NT2/D1 (cell line): Measurements from ENCODE around the gene CD9.

Source experiments
- DNase-seq: peaks from one replicate; pipeline ENCODE4 v3.0.0-alpha.2; 2011; ENCODE audit warnings: low read depth, low spot score
- H3K27me3 ChIP-seq: 2 replicates; pipeline ENCODE4 v1.6.0; 2011; ENCODE audit warnings: mild to moderate bottlenecking; ENCODE audit not compliant: insufficient read length, insufficient read depth
- H3K36me3 ChIP-seq: 2 replicates; pipeline ENCODE4 v1.6.1; 2011; ENCODE audit warnings: mild to moderate bottlenecking, low read length, mixed read lengths; ENCODE audit not compliant: insufficient read depth, insufficient read length
- H3K4me1 ChIP-seq: 2 replicates; pipeline ENCODE4 v1.5.1; 2011; ENCODE audit not compliant: insufficient read depth, insufficient read length
- H3K4me3 ChIP-seq: 2 replicates; pipeline ENCODE4 v1.5.1; 2011; ENCODE audit warnings: low read depth; ENCODE audit not compliant: insufficient read length
- H3K9ac ChIP-seq: 2 replicates; pipeline ENCODE4 v1.6.0; 2011; ENCODE audit warnings: low read depth; ENCODE audit not compliant: insufficient read length
- H3K9me3 ChIP-seq: 2 replicates; pipeline ENCODE4 v1.5.1; 2011; ENCODE audit warnings: mild to moderate bottlenecking, low read length; ENCODE audit not compliant: insufficient read depth
- SUZ12 ChIP-seq: IDR thresholded peaks from 2 replicates; pipeline ENCODE4 v1.6.1; 2011; ENCODE audit not compliant: insufficient read length, insufficient read depth; ENCODE audit errors: extremely low read depth
- YY1 ChIP-seq: IDR thresholded peaks from 2 replicates; pipeline ENCODE4 v1.6.1; 2011; ENCODE audit not compliant: insufficient read length, insufficient read depth
- ZNF274 ChIP-seq: IDR thresholded peaks from 2 replicates; pipeline ENCODE4 v1.6.1; 2011; ENCODE audit warnings: mild to moderate bottlenecking, low read depth, low read length

Gene CD9

GRCh38 chr12:6222078-6222654 is 22.0 kb downstream of the CD9 start:
- Histone ChIP-seq H3K9me3 (no peaks in the 10 kb centered on the region), H3K27me3 (no peaks in the 10 kb centered on the region), H3K4me1 (peaks cover 27% of the 10 kb centered on the region), H3K36me3 (peaks cover 84% of the 10 kb centered on the region), H3K9ac (no peak overlapping the region), H3K4me3 (no peak overlapping the region)
- TF ChIP-seq SUZ12 (no peak), YY1 (no peak), ZNF274 (no peak)
- DNase-seq: no peak

GRCh38 chr12:6223545-6223944 is 23.3 kb downstream of the CD9 start:
- Histone ChIP-seq H3K9me3 (no peaks in the 10 kb centered on the region), H3K36me3 (peaks cover 87% of the 10 kb centered on the region), H3K27me3 (no peaks in the 10 kb centered on the region), H3K4me3 (no peak overlapping the region), H3K9ac (no peak overlapping the region), H3K4me1 (peaks cover 28% of the 10 kb centered on the region)
- TF ChIP-seq YY1: no peak
- TF ChIP-seq SUZ12: no peak
- TF ChIP-seq ZNF274: no peak
- no peak for DNase-seq

GRCh38 chr12:6224550-6224949 is 24.4 kb downstream of the CD9 start:
- no peak for TF ChIP-seq ZNF274
- no peak for TF ChIP-seq SUZ12
- TF ChIP-seq YY1: no peak
- DNase-seq: no peak
- Histone ChIP-seq H3K4me3 (no peak overlapping the region), H3K9ac (no peak overlapping the region), H3K9me3 (no peaks in the 10 kb centered on the region), H3K4me1 (peaks cover 35% of the 10 kb centered on the region), H3K27me3 (no peaks in the 10 kb centered on the region), H3K36me3 (peaks cover 93% of the 10 kb centered on the region)

GRCh38 chr12:6225630-6226001 is 25.4 kb downstream of the CD9 start:
- Histone ChIP-seq H3K4me3 (no peak overlapping the region), H3K9me3 (no peaks in the 10 kb centered on the region), H3K36me3 (peaks cover 94% of the 10 kb centered on the region), H3K4me1 (peaks cover 35% of the 10 kb centered on the region), H3K27me3 (no peaks in the 10 kb centered on the region), H3K9ac (peak overlapping the region; percentile 0)
- no peak for DNase-seq
- TF ChIP-seq SUZ12: no peak
- TF ChIP-seq YY1: no peak
- TF ChIP-seq ZNF274: no peak

GRCh38 chr12:6226002-6226678 is 25.9 kb downstream of the CD9 start:
- Histone ChIP-seq H3K9me3 (no peaks in the 10 kb centered on the region), H3K36me3 (peaks cover 94% of the 10 kb centered on the region), H3K4me3 (no peak overlapping the region), H3K9ac (peak overlapping the region; percentile 0), H3K27me3 (no peaks in the 10 kb centered on the region), H3K4me1 (peaks cover 40% of the 10 kb centered on the region)
- DNase-seq: no peak
- TF ChIP-seq SUZ12 (no peak), YY1 (no peak), ZNF274 (no peak)

- TF ChIP-seq YY1 (no peak), ZNF274 (no peak), SUZ12 (no peak)
- DNase-seq: no peak
- Histone ChIP-seq H3K27me3 (no peaks in the 10 kb centered on the region), H3K9me3 (no peaks in the 10 kb centered on the region), H3K4me3 (no peak overlapping the region), H3K36me3 (peaks cover 96% of the 10 kb centered on the region), H3K9ac (peak overlapping the region; percentile 14), H3K4me1 (peaks cover 40% of the 10 kb centered on the region)
Observed at GRCh38 chr12:6226679-6227051, 26.5 kb downstream of the CD9 start.

DNA sequence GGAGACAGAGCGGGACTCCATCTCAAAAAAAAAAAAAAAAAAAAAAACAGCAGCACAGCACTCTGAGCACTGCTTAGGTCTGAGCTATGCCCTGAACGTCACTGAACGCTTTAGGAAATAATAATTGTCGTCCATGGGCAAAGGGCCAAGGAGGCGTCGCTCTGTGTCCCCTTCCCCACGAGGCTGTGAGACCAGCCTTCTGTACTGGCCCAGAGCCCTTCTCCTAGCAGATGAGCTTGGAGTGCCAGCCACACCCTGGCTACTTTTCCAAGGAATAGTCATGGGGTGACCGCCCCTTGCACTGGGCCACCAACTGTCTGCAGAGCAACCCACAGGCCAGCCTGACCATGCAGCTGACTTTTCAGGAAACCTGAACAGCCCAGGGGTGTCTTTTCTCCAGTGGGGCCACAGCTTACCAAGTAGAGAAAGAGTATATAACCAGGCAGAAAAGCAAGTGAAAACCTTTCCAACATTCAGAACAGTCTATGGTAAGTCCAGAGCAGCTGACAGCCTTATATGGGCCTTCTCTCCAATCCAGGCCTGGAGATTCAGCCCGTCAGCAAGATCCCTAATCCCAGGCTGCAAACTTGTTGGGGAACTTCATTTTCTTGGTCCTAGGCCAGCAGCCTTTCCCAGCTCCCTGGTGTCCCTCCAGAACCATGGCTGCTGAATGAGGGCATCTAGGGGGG is 28.5 kb downstream of the CD9 start:
- no peak for TF ChIP-seq SUZ12
- peaks cover 40% of the 10 kb centered on the region for H3K4me1 ChIP-seq
- DNase-seq: no peak
- no peaks in the 10 kb centered on the region for H3K27me3 ChIP-seq
- H3K9ac ChIP-seq: peak overlapping the region; percentile 34
- no peaks in the 10 kb centered on the region for H3K9me3 ChIP-seq
- peaks cover 98% of the 10 kb centered on the region for H3K36me3 ChIP-seq
- H3K4me3 ChIP-seq: no peak overlapping the region
